Gastroesophageal sphincter (tissue), 3 donors: Measurements from ENCODE around the gene RAB3IL1.

Source experiments
- POLR2AphosphoS5 ChIP-seq: sonication (generic); formaldehyde crosslinking; IDR thresholded peaks from one replicate; pipeline ENCODE4 v1.6.1; 2017; ENCODE audit warnings: antibody characterized with exemption
- TF ChIP-seq, protein P1 (sequence below), 4 experiments: fragments of 200-600 bp in 2 of 4; fragments of 450-650 bp in 2 of 4; sonication (generic) in 1 of 4; IDR thresholded peaks; one replicate each; pipeline ENCODE4 v1.5.1; 2017 to 2019; ENCODE audit warnings: antibody characterized with exemption in 4 of 4, mild to moderate bottlenecking in 2 of 4, moderate library complexity in 2 of 4

DNA sequence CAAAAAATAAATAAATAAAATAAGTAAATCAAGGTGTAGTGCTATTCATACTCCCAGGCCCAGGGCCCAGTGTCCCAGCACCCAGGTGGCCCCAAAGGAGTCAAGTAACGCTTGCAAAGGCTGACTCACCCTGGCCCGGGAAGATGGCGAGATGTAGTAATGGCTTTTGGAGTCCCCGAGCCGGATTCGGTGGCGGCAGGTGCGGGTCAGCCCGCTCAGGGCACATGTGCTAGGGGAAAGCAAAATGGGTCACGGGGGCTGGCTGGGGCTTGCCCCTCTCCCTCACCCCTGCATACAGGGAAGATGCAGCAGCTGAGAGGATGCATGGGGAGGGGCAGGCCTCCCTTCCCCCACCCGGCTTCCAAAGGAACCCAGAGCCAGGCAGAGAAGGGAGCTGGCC lies 15.1 kb downstream of the RAB3IL1 start:
- TF ChIP-seq, protein P1, sequence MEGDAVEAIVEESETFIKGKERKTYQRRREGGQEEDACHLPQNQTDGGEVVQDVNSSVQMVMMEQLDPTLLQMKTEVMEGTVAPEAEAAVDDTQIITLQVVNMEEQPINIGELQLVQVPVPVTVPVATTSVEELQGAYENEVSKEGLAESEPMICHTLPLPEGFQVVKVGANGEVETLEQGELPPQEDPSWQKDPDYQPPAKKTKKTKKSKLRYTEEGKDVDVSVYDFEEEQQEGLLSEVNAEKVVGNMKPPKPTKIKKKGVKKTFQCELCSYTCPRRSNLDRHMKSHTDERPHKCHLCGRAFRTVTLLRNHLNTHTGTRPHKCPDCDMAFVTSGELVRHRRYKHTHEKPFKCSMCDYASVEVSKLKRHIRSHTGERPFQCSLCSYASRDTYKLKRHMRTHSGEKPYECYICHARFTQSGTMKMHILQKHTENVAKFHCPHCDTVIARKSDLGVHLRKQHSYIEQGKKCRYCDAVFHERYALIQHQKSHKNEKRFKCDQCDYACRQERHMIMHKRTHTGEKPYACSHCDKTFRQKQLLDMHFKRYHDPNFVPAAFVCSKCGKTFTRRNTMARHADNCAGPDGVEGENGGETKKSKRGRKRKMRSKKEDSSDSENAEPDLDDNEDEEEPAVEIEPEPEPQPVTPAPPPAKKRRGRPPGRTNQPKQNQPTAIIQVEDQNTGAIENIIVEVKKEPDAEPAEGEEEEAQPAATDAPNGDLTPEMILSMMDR (IDR thresholded peaks at IDR 0.05), result no peak
- no peak for TF ChIP-seq POLR2AphosphoS5
